Stimulated activated CD4-positive, alpha-beta T cell treated with anti-CD3 and anti-CD28 coated beads, Interleukin-4, amount 100 ng/mL, for 1 hour (primary cell): ENCODE measurements around the gene HES6.

Experiments
- DNase-seq: peaks from one replicate; pipeline ENCODE4 v3.0.0-alpha.2; 2020

HES6 gene

GRCh38 chr2:238231251-238231793, 8.5 kb downstream of the HES6 start:
- peak; percentile 80 for DNase-seq

GRCh38 chr2:238230699-238231098, 9.1 kb downstream of the HES6 start:
- no peak for DNase-seq

- no peak for DNase-seq
These were observed 11.1 kb downstream of the HES6 start for GRCh38 chr2:238228700-238229099.

GRCh38 chr2:238227587-238228032, 12.2 kb downstream of the HES6 start:
- DNase-seq: no peak

GRCh38 chr2:238226698-238227586, 12.9 kb downstream of the HES6 start:
- DNase-seq: no peak

GRCh38 chr2:238225911-238226697, 13.7 kb downstream of the HES6 start:
- no peak for DNase-seq

- DNase-seq: no peak
These were observed 14.7 kb downstream of the HES6 start for GRCh38 chr2:238225121-238225520.

- no peak for DNase-seq
These were observed 15.3 kb downstream of the HES6 start for GRCh38 chr2:238224356-238225035.

GRCh38 chr2:238220892-238221521, 18.8 kb downstream of the HES6 start:
- DNase-seq: no peak

GRCh38 chr2:238220274-238220891, 19.5 kb downstream of the HES6 start:
- no peak for DNase-seq

GRCh38 chr2:238216651-238217184, 23.1 kb downstream of the HES6 start:
- DNase-seq: no peak

GRCh38 chr2:238207006-238207405, 32.8 kb downstream of the HES6 start:
- DNase-seq: no peak

- DNase-seq: no peak
These were observed 35.7 kb downstream of the HES6 start for GRCh38 chr2:238203973-238204683.

- peak; percentile 90 for DNase-seq
These were observed 36.5 kb downstream of the HES6 start, which contains the start of gene ILKAP for GRCh38 chr2:238203094-238203972. TSS of gene ILKAP (minus strand) at chr2:238203695. CDS start at chr2:238203553, 142 bp downstream.

- DNase-seq: no peak
These were observed 37.3 kb downstream of the HES6 start for GRCh38 chr2:238202326-238203093.

- DNase-seq: no peak
These were observed 49.4 kb downstream of the HES6 start for GRCh38 chr2:238190445-238190844.
